Left lung (tissue), 10 donors: ENCODE measurements around the gene HHAT. TPM values are rescaled to one million over a fixed set of nuclear protein-coding genes. Genes with fewer than 3 reads are reported as not detected.
A peak's percentile ranks its signal among the peaks of the same experiment; 100 is the strongest.

Experiments
- ATAC-seq: fragments of 200-7000 bp; cut with Tn5 transposase; one replicate; pipeline ENCODE4 v1.9.1; 2020; ENCODE audit warnings: moderate library complexity
- DNase-seq, 4 donors: peaks; one replicate each; pipeline ENCODE4 v3.0.0-alpha.2; 2013 to 2020
- H3K27ac ChIP-seq, 2 donors: fragments of 200-600 bp; sonication (generic) in 1 of 2; one replicate each; pipeline versions ENCODE4 v1.5.0 to v1.8.0; 2020 to 2021
- H3K27me3 ChIP-seq, 2 donors: fragments of 200-600 bp; sonication (generic) in 1 of 2; one replicate each; pipeline versions ENCODE4 v1.5.0 to v1.8.0; 2020 to 2021
- H3K36me3 ChIP-seq, 2 donors: fragments of 200-600 bp; sonication (generic) in 1 of 2; one replicate each; pipeline versions ENCODE4 v1.5.0 to v1.8.0; 2020 to 2021
- H3K4me1 ChIP-seq, 2 donors: fragments of 200-600 bp; one replicate each; pipeline ENCODE4 v1.8.0; 2021
- H3K4me3 ChIP-seq, 2 donors: fragments of 200-600 bp; sonication (generic) in 1 of 2; one replicate each; pipeline versions ENCODE4 v1.5.0 to v1.8.0; 2020 to 2021; ENCODE audit warnings: mild to moderate bottlenecking in 1 of 2
- H3K9me3 ChIP-seq, 2 donors: fragments of 200-600 bp; sonication (generic) in 1 of 2; one replicate each; pipeline versions ENCODE4 v1.5.0 to v1.8.0; 2020 to 2021
- CTCF ChIP-seq, 2 donors: fragments of 200-600 bp; sonication (generic) in 1 of 2; IDR thresholded peaks; one replicate each; pipeline versions ENCODE4 v1.5.0 to v1.8.0; 2021; ENCODE audit warnings: antibody characterized with exemption in 2 of 2
- intact Hi-C, 2 donors: fragments of 100-400 bp; cut with DNase I; formaldehyde crosslinking; loops; one replicate each; pipeline versions ENCODE4 v1.11.2 to v1.14.2; 2022
- polyA plus RNA-seq, 6 donors: library from polyadenylated mRNA; unstranded; fragments of 120-200 nt; gene quantifications; one replicate each; pipeline ENCODE4 v1.2.1, GENCODE V29; 2013; ENCODE audit not compliant: insufficient read length in 6 of 6
- total RNA-seq, 2 donors: library from RNA; stranded (reverse); fragmentation: NEBNext Ultra II Directional; extraction: Animal tissue kit (Norgen Biotek cat#: 25700); gene quantifications; one replicate each; pipeline ENCODE4 v1.2.1, GENCODE V29; 2021
- donor health status: DM: no; HTN: yes; CAD: no.
- donor health status: DM: no; HTN: no; CAD: no.

The HHAT gene
- total and polyA plus RNA-seq, 8 donors, result 3.4 to 12.3 (median 10.8) TPM

GRCh38 chr1:210321552-210321951 lies 7.2 kb upstream of the HHAT start:
- no peaks in the 10 kb centered on the region for H3K36me3 ChIP-seq
- H3K4me3 ChIP-seq, result no peak overlapping the region
- ATAC-seq (no peak), DNase-seq (no peak)
- no peak for TF ChIP-seq CTCF (IDR thresholded peaks at IDR 0.05)
- intact Hi-C loops, result no loop called here
- H3K4me1 ChIP-seq, result no peaks in the 10 kb centered on the region
- no peak overlapping the region for H3K27ac ChIP-seq
- no peaks in the 10 kb centered on the region for H3K9me3 ChIP-seq
- H3K27me3 ChIP-seq, result no peaks in the 10 kb centered on the region

- no peak for TF ChIP-seq CTCF (IDR thresholded peaks at IDR 0.05)
- no peak overlapping the region for H3K27ac ChIP-seq
- H3K27me3 ChIP-seq, result no peaks in the 10 kb centered on the region
- no peak overlapping the region for H3K4me3 ChIP-seq
- no peaks in the 10 kb centered on the region for H3K36me3 ChIP-seq
- ATAC-seq (no peak), DNase-seq (no peak)
- H3K9me3 ChIP-seq, result no peaks in the 10 kb centered on the region
- H3K4me1 ChIP-seq, result peaks cover 0 to 8% of the 10 kb centered on the region in 2 donors
- intact Hi-C loops, result no loop called here
Observed at GRCh38 chr1:210323957-210324356, 4.7 kb upstream of the HHAT start.

GRCh38 chr1:210325026-210325670 lies 3.6 kb upstream of the HHAT start:
- no peak for TF ChIP-seq CTCF (IDR thresholded peaks at IDR 0.05)
- H3K4me1 ChIP-seq, result peaks cover 4 to 17% of the 10 kb centered on the region in 2 donors
- DNase-seq, result no peak
- no peak for ATAC-seq
- H3K4me3 ChIP-seq, result no peak overlapping the region
- no peaks in the 10 kb centered on the region for H3K9me3 ChIP-seq
- no peaks in the 10 kb centered on the region for H3K27me3 ChIP-seq
- intact Hi-C loops, result no loop called here
- H3K27ac ChIP-seq, result no peak overlapping the region
- H3K36me3 ChIP-seq, result no peaks in the 10 kb centered on the region

GRCh38 chr1:210328032-210328745 lies 513 bp upstream of the HHAT start:
- ATAC-seq, result no peak
- Histone ChIP-seq H3K36me3 (no peaks in the 10 kb centered on the region), H3K4me1 (peaks cover 4 to 17% of the 10 kb centered on the region in 2 donors), H3K4me3 (peak overlapping the region; percentile 72 to 73), H3K27ac (peak overlapping the region; percentile 92 to 95), H3K9me3 (no peaks in the 10 kb centered on the region), H3K27me3 (no peaks in the 10 kb centered on the region)
- no peak for TF ChIP-seq CTCF (IDR thresholded peaks at IDR 0.05)
- intact Hi-C loops, result no loop called here
- DNase-seq, result peak in 1 of 4 donors; percentile 36

GRCh38 chr1:210330279-210330866 lies 1.7 kb downstream of the HHAT start:
- Histone ChIP-seq H3K4me3 (no peak overlapping the region), H3K36me3 (no peaks in the 10 kb centered on the region), H3K27me3 (no peaks in the 10 kb centered on the region), H3K4me1 (peaks cover 4 to 17% of the 10 kb centered on the region in 2 donors), H3K27ac (no peak overlapping the region), H3K9me3 (no peaks in the 10 kb centered on the region)
- no peak for TF ChIP-seq CTCF (IDR thresholded peaks at IDR 0.05)
- intact Hi-C loops, result no loop called here
- ATAC-seq (no peak), DNase-seq (no peak)
